ENCODE data around the gene RNF182.
"Not testable (repeated sequence)": the region's sequence is repeated elsewhere in the genome, so short reads cannot be mapped to it uniquely, and the experiment has no call there.

RNF182 gene

DNA sequence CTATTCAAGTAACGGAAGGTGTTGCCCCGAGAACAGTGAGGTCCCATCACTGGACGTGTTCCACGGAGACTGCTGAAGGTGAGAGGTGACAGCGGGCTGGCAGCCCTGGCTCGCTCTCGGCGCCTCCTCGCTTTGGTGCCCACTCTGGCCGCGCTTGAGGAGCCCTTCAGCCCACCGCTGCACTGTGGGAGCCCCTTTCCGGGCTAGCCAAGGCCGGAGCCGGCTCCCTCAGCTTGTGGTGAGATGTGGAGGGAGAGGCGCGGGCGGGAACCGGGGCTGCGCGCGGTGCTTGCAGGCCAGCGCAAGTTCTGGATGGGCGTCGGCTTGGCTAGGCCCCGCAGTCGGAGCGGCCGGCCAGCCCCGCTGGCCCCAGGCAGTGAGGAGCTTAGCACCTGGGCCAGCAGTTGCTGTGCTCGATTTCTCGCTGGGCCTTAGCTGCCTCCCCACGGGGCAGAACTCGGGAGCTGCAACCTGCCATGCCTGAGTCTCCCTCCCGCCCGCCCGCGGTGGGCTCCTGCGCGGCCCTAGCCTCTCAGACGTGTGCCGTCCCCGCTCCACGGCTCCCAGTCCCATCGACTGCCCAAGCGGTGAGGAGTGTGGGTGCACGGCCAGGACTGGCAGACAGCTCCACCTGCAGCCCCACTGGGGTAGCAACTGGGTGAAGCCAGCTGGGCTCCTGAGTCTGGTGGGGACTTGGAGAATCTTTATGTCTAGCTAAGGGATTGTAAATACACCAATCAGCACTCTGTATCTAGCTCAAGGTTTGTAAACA, 77.6 kb downstream of the RNF182 start:
- DNase-seq = no peak

DNA sequence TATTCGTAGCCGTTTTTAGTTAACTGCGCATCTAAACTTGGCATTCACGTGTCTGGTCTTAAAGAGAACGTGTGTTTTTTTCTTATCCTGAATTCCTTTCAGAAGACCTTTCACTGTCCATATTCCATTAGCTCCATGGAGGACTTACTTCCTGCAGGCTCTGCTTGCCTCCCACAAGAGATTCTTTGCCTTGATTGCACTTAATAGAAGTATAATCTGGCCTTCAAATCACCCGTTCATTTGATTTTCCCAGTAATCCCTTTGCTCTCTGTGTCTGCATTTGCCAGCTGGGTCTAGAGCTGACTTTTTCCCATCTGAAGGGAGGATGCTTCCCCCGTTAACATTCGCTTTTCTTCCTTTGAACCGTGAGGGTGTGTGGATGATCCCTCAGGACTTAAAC, 79.5 kb downstream of the RNF182 start:
- no peak for DNase-seq

DNA sequence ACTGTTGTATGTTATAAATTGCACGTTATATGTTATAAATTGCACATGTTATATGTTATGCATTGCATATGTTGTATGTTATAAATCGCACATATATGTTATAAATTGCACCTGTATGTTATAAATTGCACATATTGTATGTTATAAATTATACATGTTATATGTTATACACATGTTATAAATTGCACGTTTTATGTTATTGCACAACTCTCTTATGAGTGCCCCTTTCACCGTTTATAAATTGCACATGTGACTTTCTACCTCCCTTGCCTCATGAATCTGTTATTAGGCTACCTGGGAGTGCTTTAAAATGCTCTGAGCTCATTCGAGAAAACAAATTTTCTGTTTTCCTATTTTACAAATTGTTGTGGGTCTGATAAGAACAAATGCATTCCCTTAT, 84.1 kb downstream of the RNF182 start:
- no peak for DNase-seq

DNA sequence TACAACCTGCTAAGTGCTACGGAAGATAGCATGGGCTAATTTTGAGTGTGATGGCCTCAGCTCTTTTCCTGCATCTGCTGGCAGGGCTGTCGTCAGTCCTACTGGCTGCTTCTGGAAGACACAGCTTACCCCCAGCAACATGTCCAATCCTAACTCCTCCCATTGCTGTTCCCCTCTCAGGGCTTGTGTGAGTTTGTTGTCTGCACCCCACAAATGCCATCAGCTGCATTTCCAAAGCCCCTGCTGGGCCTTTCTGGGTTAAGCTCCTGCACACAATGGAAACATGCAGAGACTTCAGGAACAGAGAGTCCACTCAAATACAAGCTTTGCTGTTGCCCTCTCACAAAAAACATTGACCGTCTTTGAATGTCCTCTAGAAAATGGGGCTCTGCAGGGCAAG, 84.7 kb downstream of the RNF182 start:
- DNase-seq = no peak

DNA sequence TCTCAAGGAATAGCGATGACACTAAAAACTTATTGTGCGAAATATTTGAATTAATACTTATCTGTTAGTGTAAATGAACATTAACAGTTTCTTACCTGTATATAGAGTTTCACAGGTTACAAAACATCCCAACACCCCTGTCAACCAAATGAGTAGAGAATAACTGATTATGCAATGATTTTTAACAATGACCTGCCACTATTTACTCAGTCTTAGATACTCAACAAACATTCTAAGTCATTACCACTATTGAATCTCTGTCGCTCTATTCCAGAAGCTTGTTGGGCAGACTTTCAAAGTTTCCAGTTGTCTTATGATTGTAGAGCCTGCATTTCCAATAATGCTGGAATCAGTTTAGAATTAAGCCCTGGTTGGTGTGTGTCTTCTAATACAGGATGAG, 85.5 kb downstream of the RNF182 start:
- no peak for DNase-seq

DNA sequence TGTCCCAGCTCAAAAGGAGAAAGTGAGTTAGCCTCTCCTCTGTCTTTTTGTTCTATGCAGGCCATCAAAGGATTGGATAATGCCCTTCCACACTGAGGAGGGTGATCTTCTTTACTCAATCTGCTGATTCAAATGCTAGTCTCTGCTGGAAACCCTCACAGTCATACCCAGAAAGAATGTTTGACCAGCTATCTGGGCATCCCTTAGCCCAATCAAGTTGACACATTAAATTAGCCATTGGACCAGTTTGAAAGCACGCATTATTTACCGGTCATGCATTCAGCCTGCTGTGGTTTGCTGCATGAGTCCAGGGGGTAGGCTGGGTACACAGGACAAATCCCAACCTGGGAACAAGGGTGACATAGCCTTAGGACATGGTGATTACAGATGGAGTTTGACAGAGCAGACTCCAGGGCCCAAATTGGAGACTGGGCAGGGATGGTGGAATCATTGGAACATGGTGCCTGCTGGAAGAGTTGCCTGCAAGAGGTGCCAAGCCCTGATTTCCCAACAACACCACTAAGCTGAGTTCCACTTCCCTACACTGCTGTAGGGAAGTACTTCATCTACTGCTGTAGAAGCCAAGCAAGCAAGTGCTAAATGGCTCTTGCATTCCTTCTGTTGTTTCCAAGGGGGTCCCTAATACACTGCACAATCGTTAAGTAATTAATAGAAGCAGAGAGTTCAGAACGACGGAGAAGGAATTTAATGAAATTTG, 87.7 kb downstream of the RNF182 start:
- no peak for DNase-seq

DNA sequence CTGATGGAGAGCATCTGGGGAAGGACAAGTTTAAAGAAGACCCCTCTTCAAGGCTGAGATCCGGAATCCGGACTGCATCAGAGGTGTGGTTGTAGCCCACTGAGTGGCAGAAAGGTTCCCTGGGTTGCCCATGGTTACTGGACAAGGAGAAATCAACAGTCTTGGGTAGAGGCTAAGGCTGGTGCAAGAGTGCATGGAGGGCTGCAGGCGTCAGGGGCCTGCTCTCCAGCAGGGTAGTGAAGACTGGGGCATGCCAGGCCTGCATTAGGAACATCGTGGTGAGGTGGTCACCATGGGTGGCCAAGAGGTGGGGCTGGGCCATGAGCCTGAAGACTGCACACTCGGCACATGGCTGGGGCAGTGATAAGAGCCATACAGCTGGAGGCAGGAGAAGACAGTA, 91.2 kb downstream of the RNF182 start:
- no peak for DNase-seq

DNA sequence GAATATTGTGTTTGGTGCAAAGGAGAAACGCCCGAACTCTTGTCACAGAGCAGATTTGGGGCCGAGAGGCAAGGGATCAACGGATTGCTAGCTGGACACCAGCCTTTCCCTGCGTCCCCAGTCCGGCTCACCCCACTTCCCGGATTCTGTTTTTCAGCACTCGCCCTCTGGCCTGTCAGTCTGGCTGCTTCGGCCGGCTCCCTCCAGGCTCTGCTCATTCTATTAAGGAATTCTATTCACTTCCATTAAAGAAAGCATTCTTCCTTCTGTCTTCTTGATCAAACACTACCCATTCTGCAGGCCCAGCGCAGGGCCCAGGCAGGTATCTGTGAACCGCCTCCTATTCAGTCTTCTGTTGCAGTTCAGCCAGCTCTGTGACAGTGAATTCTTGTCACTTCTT, 91.7 kb downstream of the RNF182 start:
- no peak for DNase-seq

DNA sequence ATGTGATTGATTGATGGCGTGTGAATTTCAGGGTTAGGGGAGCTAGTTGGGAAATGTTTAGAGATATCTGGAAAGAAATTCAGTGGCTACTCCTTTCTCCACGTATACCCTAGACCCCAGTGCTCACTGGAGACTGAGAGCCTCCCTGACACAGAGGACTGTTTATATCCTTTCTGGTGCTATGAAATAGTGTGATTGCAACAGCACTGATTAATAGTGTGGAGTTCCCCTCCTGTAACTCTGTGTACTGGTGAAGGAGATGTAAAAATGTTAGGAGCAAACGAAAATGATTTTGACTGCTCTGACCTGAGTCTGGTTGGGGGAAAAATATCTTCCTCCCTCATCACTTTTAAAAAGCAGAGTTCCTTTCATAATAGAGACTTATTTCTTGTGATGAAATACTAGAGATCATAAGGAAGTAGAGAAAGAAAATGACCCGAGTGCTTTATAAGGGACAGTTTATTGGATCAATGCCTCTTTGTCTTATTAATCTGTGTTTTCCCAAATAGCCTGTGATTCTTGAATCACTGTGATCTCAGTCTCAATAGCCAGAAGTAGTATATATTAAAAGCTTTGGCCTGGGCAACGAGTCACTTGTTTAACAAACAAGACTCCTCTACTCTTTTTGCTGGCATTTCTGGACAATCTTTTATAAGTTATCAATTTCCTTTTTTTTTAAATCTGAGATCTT, 92.3 kb downstream of the RNF182 start:
- DNase-seq = no peak

DNA sequence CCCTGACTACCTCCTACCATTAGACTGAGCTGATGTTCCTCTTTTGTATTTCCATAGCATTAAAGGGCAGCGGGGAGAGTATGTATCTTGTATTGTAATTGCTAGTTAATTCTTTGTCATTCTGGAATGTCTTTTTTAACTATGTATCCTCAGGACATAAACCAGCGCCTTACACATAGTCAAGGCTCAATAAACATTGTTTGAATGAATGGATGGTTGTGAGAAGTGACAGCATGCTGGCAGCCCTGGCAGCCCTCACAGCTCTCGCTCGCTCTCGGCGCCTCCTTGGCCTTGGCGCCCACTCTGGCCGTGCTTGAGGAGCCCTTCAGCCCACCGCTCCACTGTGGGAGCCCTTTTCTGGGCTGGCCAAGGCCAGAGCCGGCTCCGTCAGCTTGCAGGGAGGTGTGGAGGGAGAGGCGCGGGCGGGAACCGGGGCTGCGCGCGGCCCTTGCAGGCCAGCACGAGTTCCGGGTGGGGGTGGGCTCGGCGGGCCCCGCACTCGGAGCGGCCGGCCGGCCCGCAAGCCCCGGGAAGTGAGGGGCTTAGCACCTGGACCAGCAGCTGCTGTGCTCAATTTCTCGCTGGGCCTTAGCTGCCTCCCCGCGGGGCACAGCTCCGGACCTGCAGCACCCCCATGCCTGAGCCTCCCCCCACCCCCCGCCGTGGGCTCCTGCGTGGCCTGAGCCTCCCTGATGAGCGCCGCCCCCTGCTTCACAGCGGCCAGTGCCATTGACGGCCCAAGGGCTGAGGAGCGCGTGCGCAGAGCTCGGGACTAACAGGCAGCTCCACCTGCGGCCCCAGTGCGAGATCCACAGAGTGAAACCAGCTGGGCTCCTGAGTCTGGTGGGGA, 93.1 kb downstream of the RNF182 start:
- DNase-seq = no peak

DNA sequence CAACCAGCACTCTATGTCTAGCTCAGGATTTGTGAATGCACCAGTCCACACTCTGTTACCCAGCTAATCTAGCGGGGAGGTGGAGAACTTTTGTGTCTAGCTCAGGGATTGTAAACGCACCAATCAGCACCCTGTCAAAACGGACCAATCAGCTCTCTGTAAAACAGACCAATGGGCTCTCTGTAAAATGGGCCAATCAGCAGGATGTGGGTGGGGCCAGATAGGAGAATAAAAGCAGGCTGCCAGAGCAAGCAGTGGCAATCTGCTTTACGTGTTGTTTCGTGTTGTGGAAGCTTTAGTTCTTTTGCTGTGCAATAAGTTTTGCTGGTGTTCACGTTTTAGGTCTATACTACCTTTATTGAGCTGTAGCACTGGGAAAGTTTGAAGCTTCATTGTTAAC, 93.8 kb downstream of the RNF182 start:
- DNase-seq = not testable (repeated sequence)

DNA sequence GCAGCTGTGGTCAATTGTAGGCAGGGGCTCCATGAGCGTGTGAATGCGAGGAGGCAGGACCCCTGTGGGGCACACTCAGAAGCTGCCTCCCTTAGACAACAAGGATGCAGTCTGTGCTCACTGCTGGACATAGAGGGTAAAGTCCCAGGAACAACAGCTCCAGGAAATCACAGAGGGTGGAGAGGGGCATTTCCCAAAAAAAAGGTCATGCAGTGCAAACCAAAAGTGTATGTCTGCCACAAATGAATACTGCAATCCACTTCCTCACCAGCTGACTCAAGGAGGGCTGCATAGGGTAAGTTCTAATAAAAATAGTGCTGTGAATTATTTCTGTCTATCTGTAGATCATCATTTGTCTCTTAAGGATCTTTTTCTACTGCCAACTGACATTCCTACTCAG, 95.8 kb downstream of the RNF182 start:
- DNase-seq = no peak

DNA sequence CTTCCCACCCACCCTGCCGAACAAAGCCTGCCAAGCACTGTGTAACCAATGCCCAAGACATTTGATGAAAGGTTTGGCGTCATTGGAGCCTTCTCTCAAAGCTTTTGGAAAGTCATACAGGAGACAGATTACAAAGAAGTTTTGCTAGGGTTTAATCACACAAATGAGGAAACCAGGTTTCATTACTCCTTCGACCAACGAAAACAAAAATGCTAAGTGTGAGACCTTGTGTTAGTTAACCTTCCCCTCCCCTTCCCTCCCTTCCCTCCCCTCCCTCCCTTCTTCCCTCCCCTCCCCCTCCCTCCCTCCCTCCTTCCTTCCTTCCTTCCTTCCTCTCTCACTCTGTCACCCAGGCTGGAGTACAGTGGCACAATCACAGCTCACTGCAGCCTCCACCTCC, 96.7 kb downstream of the RNF182 start:
- DNase-seq = no peak

DNA sequence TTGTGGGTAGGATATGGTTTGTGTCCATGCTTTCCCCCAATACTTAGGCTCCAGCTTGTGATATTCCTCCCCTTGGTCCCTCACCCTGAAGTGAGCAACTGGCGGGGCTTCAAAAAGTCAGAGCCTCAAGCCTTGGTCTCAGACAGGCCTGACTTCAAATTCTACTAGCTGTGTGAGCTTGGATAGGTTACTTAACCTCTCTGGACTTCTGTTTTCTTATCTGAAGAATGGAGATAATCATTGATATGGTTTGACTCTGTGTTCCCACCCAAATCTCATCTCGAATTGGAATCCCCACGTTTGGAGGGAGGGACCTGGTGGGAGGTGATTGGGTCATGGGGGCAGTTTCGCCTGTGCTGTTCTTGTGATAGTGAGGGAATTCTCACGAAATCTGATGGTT, 97.9 kb downstream of the RNF182 start:
- no peak for DNase-seq

DNA sequence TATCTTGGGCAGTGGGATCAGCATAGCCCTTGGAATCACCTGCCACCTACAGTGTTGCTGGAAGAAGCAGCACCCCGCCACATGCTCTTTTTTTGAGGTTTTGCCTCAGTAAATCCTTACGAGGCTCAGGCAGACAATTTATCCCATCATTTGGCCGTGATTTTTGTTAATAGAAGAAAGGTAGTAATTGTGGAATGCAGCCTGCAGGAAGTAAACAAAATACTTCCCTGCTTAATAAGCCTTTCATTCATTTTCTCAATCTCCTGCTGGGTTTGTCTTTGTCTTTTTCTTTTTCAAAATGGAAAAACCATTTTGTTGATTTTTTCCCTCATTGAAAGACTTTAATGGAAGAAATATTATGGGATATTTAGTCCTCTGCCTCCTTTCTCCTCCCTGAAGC, 99.1 kb downstream of the RNF182 start:
- DNase-seq = no peak

DNA sequence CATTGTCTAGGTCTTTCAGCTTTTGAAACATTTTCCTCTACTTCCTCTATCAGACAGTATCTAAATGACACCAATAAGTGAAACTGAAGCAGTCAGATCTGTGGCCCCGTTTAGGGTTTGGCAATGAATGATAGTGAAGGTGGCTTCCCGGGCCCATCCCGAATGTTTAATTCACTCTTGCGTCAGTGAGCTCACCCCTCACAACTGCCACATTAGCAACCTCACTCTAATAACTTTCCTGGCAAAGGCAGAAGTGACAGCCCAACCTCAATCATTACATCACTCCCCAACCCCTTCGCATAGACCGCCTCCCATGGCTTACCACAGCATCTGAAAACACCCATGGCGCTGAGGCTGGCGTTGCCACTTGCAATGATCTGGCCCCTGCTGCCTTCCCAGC, 100.4 kb downstream of the RNF182 start:
- no peak for DNase-seq

DNA sequence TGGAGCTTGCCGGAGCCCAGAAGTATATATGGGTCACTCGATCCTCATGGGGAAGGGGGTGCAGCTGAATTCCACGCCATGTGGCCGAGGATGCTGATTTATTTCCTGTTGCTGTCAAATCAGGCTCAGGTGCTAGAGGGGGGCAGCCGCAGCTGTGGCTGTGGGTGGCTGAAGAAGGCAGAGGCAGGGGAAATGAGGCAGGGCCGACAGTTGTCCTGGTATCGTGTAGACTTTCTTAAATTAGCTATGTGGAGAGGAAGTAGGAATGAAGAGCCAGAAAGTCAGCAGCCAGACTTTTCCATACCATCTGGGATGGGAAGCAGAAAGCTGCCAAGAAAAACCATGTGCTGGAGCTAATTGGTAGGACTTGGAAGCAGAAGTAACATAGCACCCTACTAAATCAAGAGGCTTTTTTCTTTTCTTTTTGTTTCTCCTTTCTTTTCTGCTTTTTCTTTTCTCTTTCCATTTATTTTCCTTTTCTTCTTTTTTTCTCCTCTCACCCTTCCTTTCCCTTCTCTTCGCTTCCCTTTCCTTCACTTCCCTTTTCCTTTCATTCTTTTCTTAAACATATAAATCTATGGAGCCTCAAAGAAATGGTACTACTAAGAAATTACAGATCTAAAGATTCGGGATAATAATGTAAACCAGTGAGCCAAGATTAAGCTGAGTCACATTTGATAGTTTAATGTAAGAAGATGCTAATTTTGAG, 102.2 kb downstream of the RNF182 start:
- DNase-seq = no peak

DNA sequence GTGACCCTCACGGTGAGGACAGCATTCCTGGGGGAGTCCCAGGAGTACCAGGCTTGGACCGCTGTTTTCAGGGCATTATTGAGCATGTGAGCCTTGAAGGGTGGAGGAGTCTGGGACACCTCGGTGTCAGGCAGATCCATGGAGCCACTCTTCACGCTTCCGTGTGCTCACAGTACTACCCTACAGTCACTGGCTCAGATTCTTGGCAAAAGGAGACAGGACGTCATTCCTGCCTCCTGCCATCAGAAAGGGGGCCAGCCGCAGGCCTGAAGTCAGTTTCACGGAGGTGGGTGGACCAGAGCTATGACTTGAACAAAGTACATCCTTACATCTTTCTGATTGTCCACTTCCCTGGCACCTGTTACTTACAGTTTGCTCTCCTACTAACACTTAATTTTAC, 103.9 kb downstream of the RNF182 start:
- no peak for DNase-seq

DNA sequence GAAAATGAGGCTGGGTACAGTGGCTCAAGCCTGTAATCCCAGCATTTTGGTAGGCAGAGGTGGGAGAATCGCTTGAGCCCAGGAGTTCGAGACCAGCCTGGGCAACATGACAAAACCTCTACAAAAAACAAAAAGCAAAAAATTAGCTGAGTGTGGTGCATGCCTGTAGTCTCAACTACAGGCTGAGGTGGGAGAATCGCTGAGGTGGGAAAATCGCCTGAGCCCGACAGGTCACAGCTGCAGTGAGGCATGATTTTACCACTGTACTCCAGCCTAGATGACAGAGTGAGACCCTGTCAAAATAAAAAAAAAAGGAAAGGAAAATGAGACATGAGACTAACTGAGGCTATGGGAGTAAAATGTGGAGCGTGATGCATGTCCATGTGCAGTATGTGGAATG, 104.9 kb downstream of the RNF182 start:
- no peak for DNase-seq

Data from T-helper 1 cell (primary cell).